H9 (cell line): ENCODE data around the gene MTMR12. TPM values are rescaled to one million over a fixed set of nuclear protein-coding genes. Genes with fewer than 3 reads are reported as not detected.

ENCODE experiments used
- DNase-seq: peaks from one replicate; pipeline ENCODE4 v3.0.0-alpha.2; 2017
- H2AFZ ChIP-seq: one replicate; pipeline ENCODE4 v1.6.1; 2013; ENCODE audit warnings: mild to moderate bottlenecking, low read length, control low read depth, moderate library complexity
- H2AK5ac ChIP-seq: 2 replicates; pipeline ENCODE4 v1.6.1; 2013; ENCODE audit warnings: low read length, control low read depth, mixed read lengths; ENCODE audit not compliant: insufficient read length
- H2BK120ac ChIP-seq: one replicate; pipeline ENCODE4 v1.6.1; 2013; ENCODE audit warnings: low read depth, mild to moderate bottlenecking, low read length, control low read depth, inconsistent platforms; ENCODE audit not compliant: poor library complexity, severe bottlenecking
- H2BK12ac ChIP-seq: 2 replicates; pipeline ENCODE4 v1.6.1; 2013; ENCODE audit warnings: low read length, control low read depth, mixed read lengths, low read depth; ENCODE audit not compliant: insufficient read length
- H2BK15ac ChIP-seq: 2 replicates; pipeline ENCODE4 v1.6.1; 2013; ENCODE audit warnings: low read depth, low read length, control low read depth
- H2BK20ac ChIP-seq: one replicate; pipeline ENCODE4 v1.6.1; 2013; ENCODE audit warnings: low read depth, mild to moderate bottlenecking, low read length, control low read depth, inconsistent platforms; ENCODE audit not compliant: poor library complexity, severe bottlenecking
- H2BK5ac ChIP-seq: 2 replicates; pipeline ENCODE4 v1.6.1; 2013; ENCODE audit warnings: low read length, control low read depth, mixed read lengths; ENCODE audit not compliant: insufficient read length
- H3K14ac ChIP-seq: 2 replicates; pipeline ENCODE4 v1.6.1; 2013; ENCODE audit warnings: low read length, control low read depth; ENCODE audit not compliant: insufficient read depth
- H3K18ac ChIP-seq: 2 replicates; pipeline ENCODE4 v1.6.1; 2013; ENCODE audit warnings: low read depth, mild to moderate bottlenecking, mixed read lengths, low read length, control low read depth; ENCODE audit not compliant: insufficient read length
- H3K23ac ChIP-seq: 2 replicates; pipeline ENCODE4 v1.6.1; 2013; ENCODE audit warnings: low read length, control low read depth, mixed read lengths, low read depth; ENCODE audit not compliant: insufficient read length
- H3K23me2 ChIP-seq: 2 replicates; pipeline ENCODE4 v1.6.1; 2013; ENCODE audit warnings: low read depth, mild to moderate bottlenecking, mixed read lengths, low read length, control low read depth; ENCODE audit not compliant: insufficient read length, poor library complexity, severe bottlenecking
- H3K27ac ChIP-seq: 2 replicates; pipeline ENCODE4 v1.5.1; 2013; ENCODE audit warnings: low read length, control low read depth, mixed read lengths, low read depth; ENCODE audit not compliant: insufficient read length
- H3K27me3 ChIP-seq: 2 replicates; pipeline ENCODE4 v1.6.1; 2013; ENCODE audit warnings: low read length, control low read depth, inconsistent platforms; ENCODE audit not compliant: insufficient read depth
- H3K4ac ChIP-seq: 2 replicates; pipeline ENCODE4 v1.6.1; 2013; ENCODE audit warnings: low read depth, mild to moderate bottlenecking, control low read depth, inconsistent platforms, low read length, moderate library complexity
- H3K4me1 ChIP-seq: 2 replicates; pipeline ENCODE4 v1.6.1; 2013; ENCODE audit warnings: low read length, control low read depth, inconsistent platforms; ENCODE audit not compliant: insufficient read depth
- H3K4me2 ChIP-seq: 2 replicates; pipeline ENCODE4 v1.6.1; 2013; ENCODE audit warnings: low read length, control low read depth, mixed read lengths; ENCODE audit not compliant: insufficient read length, insufficient read depth
- H3K56ac ChIP-seq: 2 replicates; pipeline ENCODE4 v1.6.1; 2013; ENCODE audit warnings: low read depth, mild to moderate bottlenecking, mixed read lengths, low read length, control low read depth; ENCODE audit not compliant: insufficient read length
- H3K79me1 ChIP-seq: 2 replicates; pipeline ENCODE4 v1.6.1; 2013; ENCODE audit warnings: low read depth, mild to moderate bottlenecking, moderate library complexity, low read length, control low read depth, inconsistent platforms; ENCODE audit not compliant: insufficient read depth, poor library complexity, severe bottlenecking
- H3K79me2 ChIP-seq: 2 replicates; pipeline ENCODE4 v1.6.1; 2013; ENCODE audit warnings: low read length, control low read depth, inconsistent platforms; ENCODE audit not compliant: insufficient read depth
- H3K9ac ChIP-seq: 2 replicates; pipeline ENCODE4 v1.6.1; 2013; ENCODE audit warnings: low read length, control low read depth, mixed read lengths; ENCODE audit not compliant: insufficient read length; ENCODE audit errors: extremely low read depth
- H3K9me3 ChIP-seq: one replicate; pipeline ENCODE4 v1.6.1; 2013; ENCODE audit warnings: low read depth, low read length, inconsistent platforms; ENCODE audit not compliant: control insufficient read depth
- H3T11ph ChIP-seq: one replicate; pipeline ENCODE4 v1.6.1; 2013; ENCODE audit warnings: mild to moderate bottlenecking, low read length, control low read depth, inconsistent platforms
- H4K20me1 ChIP-seq: one replicate; pipeline ENCODE4 v1.6.1; 2013; ENCODE audit not compliant: control insufficient read depth, insufficient read length, insufficient read depth
- H4K5ac ChIP-seq: 2 replicates; pipeline ENCODE4 v1.6.1; 2013; ENCODE audit warnings: low read depth, mild to moderate bottlenecking, mixed read lengths, low read length, control low read depth; ENCODE audit not compliant: insufficient read length
- H4K8ac ChIP-seq: replicated peaks from 2 replicates; pipeline ENCODE4 v1.6.1; 2013; ENCODE audit warnings: low read length, control low read depth, mixed read lengths, low read depth; ENCODE audit not compliant: insufficient read length
- H4K91ac ChIP-seq: 2 replicates; pipeline ENCODE4 v1.6.1; 2013; ENCODE audit warnings: low read depth, mild to moderate bottlenecking, moderate library complexity, mixed read lengths, low read length, control low read depth; ENCODE audit not compliant: insufficient read length
- H3K27ac Mint-ChIP-seq, 3 experiments: 2 replicates in 2 of 3; 3 replicates in 1 of 3; pipeline ENCODE4 v1.8.0; 2020 to 2021; ENCODE audit warnings: mixed read lengths in 3 of 3, mild to moderate bottlenecking in 1 of 3, moderate library complexity in 1 of 3
- H3K27me3 Mint-ChIP-seq: 2 replicates; pipeline ENCODE4 v1.8.0; 2021; ENCODE audit warnings: low read depth, mild to moderate bottlenecking, moderate library complexity, mixed read lengths
- H3K36me3 Mint-ChIP-seq, 3 experiments: 2 replicates in 2 of 3; 3 replicates in 1 of 3; pipeline ENCODE4 v1.8.0; 2020 to 2021; ENCODE audit warnings: low read depth in 3 of 3, mixed read lengths in 3 of 3; ENCODE audit not compliant: insufficient read depth in 1 of 3
- H3K4me1 Mint-ChIP-seq, 2 experiments: 2 replicates each; pipeline ENCODE4 v1.8.0; 2020; ENCODE audit warnings: mixed read lengths in 2 of 2
- H3K4me3 Mint-ChIP-seq, 2 experiments: 2 replicates in 1 of 2; 3 replicates in 1 of 2; pipeline ENCODE4 v1.8.0; 2020 to 2021; ENCODE audit warnings: mild to moderate bottlenecking in 2 of 2, mixed read lengths in 2 of 2, moderate library complexity in 1 of 2
- H3K9me3 Mint-ChIP-seq, 2 experiments: 2 replicates in 1 of 2; 3 replicates in 1 of 2; pipeline ENCODE4 v1.8.0; 2020; ENCODE audit warnings: mild to moderate bottlenecking in 2 of 2, mixed read lengths in 2 of 2, moderate library complexity in 1 of 2
- WGBS: extraction: QIAGEN DNeasy Blood & Tissue Kit; methylation state at CpG from one replicate; pipeline ENCODE4 v1.1.7; 2013; ENCODE audit warnings: missing lambda C conversion rate, low lambda C conversion rate, mixed read lengths; ENCODE audit not compliant: insufficient read length; ENCODE audit errors: extremely low coverage; 5-methylcytosine and 5-hydroxymethylcytosine counted together
- total RNA-seq: library from RNA; stranded (reverse); gene quantifications from 2 replicates; pipeline ENCODE4 v1.2.1, GENCODE V29; 2021
- TF ChIP-seq, protein P1 (sequence below): fragments of 200-600 bp; sonication (generic); conservative IDR thresholded peaks from 3 replicates; pipeline ENCODE4 v1.8.0; 2021; ENCODE audit warnings: antibody characterized with exemption, mild to moderate bottlenecking

Gene MTMR12
- total RNA-seq, 1 experiment from 2014 or later: 39.3 TPM

DNA sequence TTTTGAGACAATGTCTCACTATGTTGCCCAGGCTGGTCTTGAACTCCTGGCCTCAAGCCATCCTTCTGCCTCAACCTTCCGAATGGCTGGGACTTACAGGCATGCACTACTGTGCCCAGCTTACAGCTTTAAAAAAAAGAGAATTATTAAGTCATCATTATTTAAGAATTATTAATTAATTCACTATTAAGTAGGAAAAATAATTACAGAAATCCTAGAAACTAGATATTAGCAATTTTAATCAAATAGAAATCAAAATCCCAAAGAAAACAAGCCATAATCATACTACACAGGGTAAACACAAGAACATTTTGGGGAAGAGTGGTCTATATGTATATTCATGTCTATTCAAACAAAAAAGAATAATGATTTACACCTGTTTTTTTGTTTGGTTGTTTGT, 19.6 kb upstream of the MTMR12 start:
- no CpG with 5 or more reads among the region's 1 CpG for WGBS
- Histone ChIP-seq H4K8ac (no peak overlapping the region), H2BK12ac (no peak overlapping the region), H4K91ac (no peak overlapping the region), H3K23ac (no peak overlapping the region), H3K4ac (no peak overlapping the region), H3K14ac (no peak overlapping the region), H3K9ac (no peak overlapping the region), H3K79me2 (no peaks in the 10 kb centered on the region), H3K27ac (no peak overlapping the region), H2AFZ (no peak overlapping the region), H3K18ac (no peak overlapping the region), H2BK20ac (no peak overlapping the region), H3K4me1 (no peaks in the 10 kb centered on the region), H2BK15ac (no peak overlapping the region), H3K79me1 (no peaks in the 10 kb centered on the region), H3K27me3 (no peaks in the 10 kb centered on the region), H3T11ph (no peak overlapping the region), H3K4me2 (no peak overlapping the region), H3K23me2 (no peaks in the 10 kb centered on the region), H2BK120ac (no peak overlapping the region), H3K56ac (no peak overlapping the region), H2AK5ac (no peak overlapping the region), H3K9me3 (no peaks in the 10 kb centered on the region), H4K20me1 (no peaks in the 10 kb centered on the region), H2BK5ac (no peak overlapping the region), H4K5ac (no peak overlapping the region)
- Mint-ChIP-seq H3K27ac (no peak overlapping the region), H3K36me3 (peaks cover 0 to 4% (median 0%) of the 10 kb centered on the region in 3 experiments; a peak in 2 of 7 replicates), H3K4me3 (no peak overlapping the region), H3K27me3 (peaks cover 1% of the 10 kb centered on the region; the same call in 1 of the 2 replicates), H3K9me3 (peaks cover 19 to 30% of the 10 kb centered on the region in 2 experiments), H3K4me1 (peaks cover 0 to 4% of the 10 kb centered on the region in 2 experiments; a peak in 1 of 4 replicates)
- no peak for DNase-seq
- TF ChIP-seq, protein P1, sequence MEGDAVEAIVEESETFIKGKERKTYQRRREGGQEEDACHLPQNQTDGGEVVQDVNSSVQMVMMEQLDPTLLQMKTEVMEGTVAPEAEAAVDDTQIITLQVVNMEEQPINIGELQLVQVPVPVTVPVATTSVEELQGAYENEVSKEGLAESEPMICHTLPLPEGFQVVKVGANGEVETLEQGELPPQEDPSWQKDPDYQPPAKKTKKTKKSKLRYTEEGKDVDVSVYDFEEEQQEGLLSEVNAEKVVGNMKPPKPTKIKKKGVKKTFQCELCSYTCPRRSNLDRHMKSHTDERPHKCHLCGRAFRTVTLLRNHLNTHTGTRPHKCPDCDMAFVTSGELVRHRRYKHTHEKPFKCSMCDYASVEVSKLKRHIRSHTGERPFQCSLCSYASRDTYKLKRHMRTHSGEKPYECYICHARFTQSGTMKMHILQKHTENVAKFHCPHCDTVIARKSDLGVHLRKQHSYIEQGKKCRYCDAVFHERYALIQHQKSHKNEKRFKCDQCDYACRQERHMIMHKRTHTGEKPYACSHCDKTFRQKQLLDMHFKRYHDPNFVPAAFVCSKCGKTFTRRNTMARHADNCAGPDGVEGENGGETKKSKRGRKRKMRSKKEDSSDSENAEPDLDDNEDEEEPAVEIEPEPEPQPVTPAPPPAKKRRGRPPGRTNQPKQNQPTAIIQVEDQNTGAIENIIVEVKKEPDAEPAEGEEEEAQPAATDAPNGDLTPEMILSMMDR: no peak
